GM18861 (cell line): ENCODE results near the gene RYR1.
"Not testable (repeated sequence)": the region's sequence is repeated elsewhere in the genome, so short reads cannot be mapped to it uniquely, and the experiment has no call there.

Source experiments
- ATAC-seq: cut with Tn5 transposase; IDR thresholded peaks from one replicate; pipeline ENCODE4 v1.9.1; 2021; ENCODE audit not compliant: unreplicated experiment

Gene RYR1

DNA sequence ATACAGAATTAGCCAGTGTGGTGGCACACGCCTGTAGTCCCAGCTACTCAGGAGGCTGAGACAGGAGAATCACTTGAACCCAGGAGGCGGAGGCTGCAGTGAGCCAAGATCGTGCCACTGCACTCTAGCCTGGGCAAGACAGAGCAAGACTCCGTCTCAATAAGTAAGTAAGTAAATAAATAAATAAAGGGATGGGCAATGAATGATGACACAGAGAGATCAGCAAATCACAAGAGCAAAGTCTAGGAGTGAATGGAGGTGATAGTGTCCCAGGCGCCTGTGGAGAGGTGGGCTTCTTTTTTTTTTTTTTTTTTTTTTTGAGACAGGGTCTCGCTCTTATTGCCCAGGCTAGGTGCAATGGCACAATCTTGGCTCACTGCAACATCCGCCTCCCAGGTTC is 125.4 kb downstream of the RYR1 start:
- not testable (repeated sequence) for ATAC-seq

- ATAC-seq = peak; percentile 71
Measured at GRCh38 chr19:38559428-38560401, 126.2 kb downstream of the RYR1 start.

DNA sequence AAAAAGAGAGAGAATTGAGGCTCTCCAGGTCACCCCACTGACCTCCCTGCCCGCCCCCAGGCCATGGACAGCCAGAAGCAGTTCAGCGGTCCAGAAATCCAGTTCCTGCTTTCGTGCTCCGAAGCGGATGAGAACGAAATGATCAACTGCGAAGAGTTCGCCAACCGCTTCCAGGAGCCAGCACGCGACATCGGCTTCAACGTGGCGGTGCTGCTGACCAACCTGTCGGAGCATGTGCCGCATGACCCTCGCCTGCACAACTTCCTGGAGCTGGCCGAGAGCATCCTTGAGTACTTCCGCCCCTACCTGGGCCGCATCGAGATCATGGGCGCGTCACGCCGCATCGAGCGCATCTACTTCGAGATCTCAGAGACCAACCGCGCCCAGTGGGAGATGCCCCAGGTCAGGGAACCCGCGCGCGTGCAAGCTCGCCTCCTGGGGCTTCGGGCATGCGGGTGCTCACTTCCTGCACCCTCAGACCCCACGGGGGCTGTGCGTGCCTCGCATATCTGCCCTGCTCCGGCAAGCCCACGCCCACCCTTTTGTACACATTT is 127.6 kb downstream of the RYR1 start:
- no peak for ATAC-seq

DNA sequence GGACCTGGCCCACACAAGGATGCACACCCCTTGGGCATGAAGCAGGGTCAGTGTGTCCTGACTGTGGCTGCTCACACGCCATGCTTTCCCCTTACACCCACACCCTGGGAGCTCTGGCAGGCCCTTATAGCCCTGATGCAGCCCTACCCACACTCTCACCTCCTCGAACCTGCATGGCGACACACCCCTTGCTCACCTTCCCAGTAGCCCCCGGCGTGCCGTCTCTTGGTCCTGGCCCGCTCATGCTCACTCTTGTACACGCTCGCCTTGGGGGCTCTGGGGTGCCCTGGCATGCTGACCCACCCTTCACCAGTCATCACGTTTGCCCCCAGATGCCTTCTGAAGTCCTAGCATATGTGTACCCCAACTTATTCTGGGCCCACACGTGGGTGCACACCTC is 128.2 kb downstream of the RYR1 start:
- ATAC-seq = no peak

DNA sequence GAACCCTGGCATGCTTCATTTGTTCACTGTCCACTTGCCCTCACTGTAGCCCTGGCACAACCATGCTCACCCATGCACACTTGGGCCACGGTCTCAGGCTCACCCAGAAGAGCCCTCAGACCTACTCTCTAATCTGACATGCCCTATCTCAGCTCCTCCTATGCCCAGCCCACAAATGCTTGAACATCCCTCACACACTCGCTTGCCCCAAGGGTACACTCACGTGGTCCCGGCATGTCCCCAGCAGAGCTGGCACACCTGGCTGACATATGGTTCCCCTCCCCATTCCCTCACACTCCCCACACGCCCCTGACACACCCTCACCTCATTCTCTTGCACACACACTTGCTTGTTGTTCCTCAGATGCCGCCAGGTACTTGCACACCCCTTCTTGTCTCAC is 128.6 kb downstream of the RYR1 start:
- ATAC-seq = no peak

GRCh38 chr19:38563475-38563874 is 130.0 kb downstream of the RYR1 start:
- ATAC-seq = no peak

- no peak for ATAC-seq
Measured at GRCh38 chr19:38564981-38565690, 131.6 kb downstream of the RYR1 start.

DNA sequence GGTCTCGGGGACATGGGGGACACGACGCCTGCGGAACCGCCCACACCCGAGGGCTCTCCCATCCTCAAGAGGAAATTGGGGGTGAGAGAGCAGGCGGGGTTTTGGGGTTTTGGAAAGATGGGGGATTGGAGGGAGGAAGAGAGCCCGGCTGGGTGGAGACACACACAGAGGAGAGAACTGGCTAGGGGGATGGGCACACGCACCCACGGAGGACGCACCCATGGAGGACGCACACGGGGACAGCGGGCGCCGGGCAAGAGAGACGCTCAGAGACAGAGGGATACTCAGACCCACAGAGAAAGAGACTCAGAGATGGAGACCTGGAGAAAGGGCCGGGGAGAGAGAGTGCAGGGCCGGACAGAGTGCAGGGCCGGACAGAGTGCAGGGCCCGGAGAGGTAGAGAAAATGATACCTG is 132.2 kb downstream of the RYR1 start:
- no peak for ATAC-seq

GRCh38 chr19:38569368-38569983 is 136.0 kb downstream of the RYR1 start:
- no peak for ATAC-seq

GRCh38 chr19:38571682-38572081 is 138.2 kb downstream of the RYR1 start:
- no peak for ATAC-seq

- ATAC-seq = no peak
Measured at GRCh38 chr19:38577826-38578225, 144.3 kb downstream of the RYR1 start.

DNA sequence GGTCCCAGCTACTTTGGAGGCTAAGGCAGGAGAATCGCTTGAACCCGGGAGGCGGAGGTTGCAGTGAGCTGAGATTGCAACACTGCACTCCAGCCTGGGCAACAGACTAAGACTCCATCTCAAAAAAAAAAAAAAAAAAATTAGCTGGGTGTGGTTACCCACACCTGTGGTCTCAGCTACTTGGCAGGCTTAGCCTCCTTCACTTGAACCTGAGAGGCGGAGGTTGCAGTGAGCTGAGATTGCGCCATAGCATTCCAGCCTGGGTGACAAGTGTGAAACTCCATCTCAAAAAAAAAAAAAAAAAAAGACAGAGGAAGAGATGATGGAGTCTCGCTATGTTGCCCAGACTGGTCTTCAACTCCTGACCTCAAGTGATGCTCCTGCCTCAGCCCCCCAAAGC is 145.8 kb downstream of the RYR1 start:
- ATAC-seq = not testable (repeated sequence)

GRCh38 chr19:38580080-38580479 is 146.6 kb downstream of the RYR1 start:
- no peak for ATAC-seq

DNA sequence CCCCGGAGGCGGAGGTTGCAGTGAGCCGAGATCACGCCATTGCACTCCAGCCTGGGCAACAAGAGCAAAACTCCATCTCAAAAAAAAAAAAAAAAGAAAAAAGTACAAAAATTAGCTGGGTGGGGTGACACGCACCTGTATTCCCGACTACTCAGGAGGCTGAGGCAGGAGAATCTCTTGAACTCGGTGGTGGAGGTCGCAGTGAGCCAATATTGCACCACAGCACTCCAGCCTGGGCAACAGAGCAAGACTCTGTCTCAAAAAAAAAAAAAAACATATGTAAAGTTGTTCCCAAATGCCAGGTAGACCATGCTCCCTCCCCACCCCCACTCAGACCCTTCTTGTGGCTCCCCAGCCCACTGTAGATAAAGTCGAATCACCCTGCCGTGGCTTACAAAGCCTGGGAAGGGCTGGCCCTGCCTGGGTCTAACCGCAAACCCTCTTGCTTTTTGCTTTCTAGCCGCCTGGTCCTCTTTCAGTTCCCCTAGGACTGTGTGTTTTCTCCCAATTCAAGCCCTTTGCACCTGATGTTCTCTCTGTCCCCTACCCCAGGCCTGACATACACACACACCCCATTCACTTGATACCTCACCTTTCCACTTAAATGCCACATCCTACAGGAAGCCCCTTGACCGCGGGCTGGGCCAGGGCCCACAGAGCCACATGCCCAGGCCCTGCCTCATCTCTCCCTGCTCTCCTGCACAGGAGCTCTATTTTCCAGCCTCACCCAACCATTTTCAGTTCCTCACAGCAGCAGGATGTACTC is 149.9 kb downstream of the RYR1 start:
- ATAC-seq = peak; percentile 83

DNA sequence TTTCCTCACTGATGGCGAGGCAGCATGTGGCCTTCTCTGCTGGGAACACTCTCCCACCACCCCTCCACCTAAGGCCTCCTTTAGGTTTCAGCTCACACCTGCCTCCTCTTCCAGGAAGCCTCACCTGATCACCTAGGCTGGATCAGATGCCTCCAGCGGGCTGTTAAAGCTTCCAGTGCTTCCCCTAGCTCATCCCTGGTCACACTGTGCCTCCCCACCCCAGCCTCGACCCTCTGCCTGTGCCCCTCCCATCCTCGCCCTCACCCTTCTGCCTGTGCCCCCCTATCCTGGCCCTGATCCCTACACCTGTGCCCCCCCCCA is 150.5 kb downstream of the RYR1 start:
- no peak for ATAC-seq

DNA sequence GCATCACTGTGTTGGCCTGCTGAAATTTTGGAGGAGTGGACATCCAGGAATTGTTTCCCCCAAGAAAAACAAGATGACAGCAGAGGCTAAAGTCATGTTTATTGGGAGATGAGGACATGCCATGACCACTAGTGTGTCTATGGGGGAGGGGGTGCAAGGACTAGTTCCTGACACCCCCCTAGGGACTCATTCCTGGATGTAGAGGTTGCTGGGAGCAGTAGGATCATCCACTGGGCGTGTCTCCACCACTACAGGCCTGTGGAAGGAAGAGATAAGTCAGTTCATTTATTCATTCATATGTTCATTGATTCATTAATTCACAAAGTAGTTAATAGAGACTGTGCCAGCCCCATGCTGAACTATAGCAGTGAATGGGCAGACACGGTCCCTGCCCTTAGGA is 154.1 kb downstream of the RYR1 start:
- ATAC-seq = no peak

DNA sequence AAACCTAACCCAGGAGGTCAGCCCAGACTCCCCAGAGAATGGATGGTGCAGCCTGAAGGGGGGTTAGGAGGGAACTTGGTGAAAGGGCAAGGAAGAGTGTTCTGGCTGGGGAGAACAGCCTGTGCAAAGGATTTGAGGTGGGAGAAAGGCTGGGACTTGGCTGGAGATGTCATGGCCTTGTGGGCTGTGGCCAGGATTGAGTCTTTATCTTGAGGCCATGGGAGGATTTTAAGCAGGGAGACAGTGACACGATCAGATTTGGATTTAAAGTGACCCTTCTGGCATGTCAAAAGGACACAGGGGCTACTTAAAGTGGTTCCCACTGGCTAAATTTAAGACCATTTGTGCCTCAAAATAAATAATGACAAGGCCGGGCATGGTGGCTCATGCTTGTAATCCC is 154.6 kb downstream of the RYR1 start:
- no peak for ATAC-seq

- ATAC-seq = no peak
Measured at GRCh38 chr19:38592940-38593339, 159.4 kb downstream of the RYR1 start.

DNA sequence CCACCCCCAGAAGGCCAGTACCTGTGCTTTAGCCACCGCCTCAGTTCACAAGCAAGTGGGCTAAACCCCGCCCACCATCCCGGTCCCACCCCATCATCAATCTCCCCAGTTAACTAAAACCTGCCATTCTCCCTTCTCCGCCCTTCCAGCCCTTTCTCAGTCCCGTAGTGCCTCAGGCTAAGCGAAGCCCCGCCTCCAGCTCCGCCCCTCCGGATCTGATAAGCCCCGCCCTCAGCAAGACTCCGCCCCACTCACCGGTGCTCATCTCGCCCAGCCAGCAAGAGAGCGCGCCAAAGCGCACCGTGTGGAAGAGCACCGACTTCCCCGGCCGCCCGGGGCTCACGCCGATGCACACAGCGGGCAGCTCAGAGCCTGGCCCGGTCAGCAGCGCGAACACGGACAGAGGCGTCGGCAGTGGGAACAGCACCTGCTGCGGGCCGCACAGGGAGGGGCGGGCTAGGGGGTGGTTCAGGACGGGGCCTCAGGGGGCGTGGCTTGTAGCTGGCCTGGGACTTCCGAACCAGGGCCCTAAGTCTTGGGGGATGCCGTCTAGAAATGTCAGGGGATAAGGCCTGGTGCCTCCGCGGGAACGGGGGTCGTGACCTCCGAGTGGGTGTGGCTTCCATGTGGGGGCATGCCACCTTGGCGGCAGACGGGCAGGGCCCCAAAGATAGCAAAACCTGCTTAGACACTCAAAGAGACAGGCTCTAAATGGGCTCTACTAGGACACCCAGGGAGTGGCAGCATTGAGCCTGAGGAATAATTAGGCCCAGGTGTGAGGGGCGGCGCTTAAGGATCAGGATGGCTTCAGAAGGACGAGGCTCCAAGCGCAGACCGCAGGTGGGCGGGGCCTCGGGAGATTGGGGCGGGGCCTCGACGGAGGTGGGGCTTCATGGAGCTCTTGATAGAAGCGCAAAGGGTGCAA is 162.8 kb downstream of the RYR1 start:
- ATAC-seq = no peak

DNA sequence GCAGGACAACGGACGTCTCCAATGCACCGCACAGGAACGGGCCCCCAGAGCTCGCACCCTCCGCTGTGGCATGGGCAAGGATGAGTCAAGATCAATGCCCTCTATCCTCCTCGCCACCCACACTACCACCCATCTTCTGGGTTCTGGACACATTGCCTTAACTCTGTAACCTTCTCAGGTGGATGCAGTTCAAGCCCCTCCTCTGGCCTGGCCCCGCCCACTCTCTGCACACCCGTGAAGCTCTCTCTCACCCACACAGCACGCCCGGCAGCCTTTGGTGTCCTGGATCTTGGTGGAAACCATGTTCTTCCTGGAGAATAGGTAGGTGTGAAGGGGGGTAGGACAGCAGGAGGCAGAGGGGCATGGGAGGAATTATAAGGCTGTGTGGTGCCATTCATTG is 163.6 kb downstream of the RYR1 start:
- no peak for ATAC-seq
